ENCODE data around the gene EZH1. TPM values are rescaled to one million over a fixed set of nuclear protein-coding genes. Genes with fewer than 3 reads are reported as not detected.
"Not testable (repeated sequence)": the region's sequence is repeated elsewhere in the genome, so short reads cannot be mapped to it uniquely, and the experiment has no call there.

Gene EZH1
- total and polyA plus RNA-seq, 10 of the 15 experiments (the other 5 are each of a cell fraction or from before 2014, with no cell fraction given) = 6.1 to 43.3 (median 16.8) TPM

GRCh38 chr17:42742916-42743315, 1.9 kb downstream of the EZH1 start:
- POLR2A ChIA-PET = interaction anchor here (0.6 to 1.2 kb wide), 3 partner anchors 11 to 57 kb away, joined by 3 to 4 read pairs (median 3); no protein-coding TSS in a partner anchor
- H3K27me3 ChIP-seq (replicated peaks in 1 of 2; ENCODE audit: control insufficient read depth in 2 of 2, insufficient read depth in 2 of 2, low read length in 1 of 2); ATAC-seq; FAIRE-seq; H3K27ac ChIP-seq (ENCODE audit: control insufficient read depth, insufficient read depth); BruUV-seq (replicated peaks); H2AFZ ChIP-seq (ENCODE audit: control insufficient read depth, low read depth, low read length); H3K4me3 ChIP-seq; in situ Hi-C loops (cut with MboI); H3K4me2 ChIP-seq (ENCODE audit: control insufficient read depth, insufficient read depth); intact Hi-C loops (cut with micrococcal nuclease; ENCODE audit: unreplicated experiment); H3K9ac ChIP-seq (ENCODE audit: control insufficient read depth, insufficient read depth, low read length); H3K36me3 ChIP-seq (ENCODE audit: control insufficient read depth in 2 of 2, insufficient read depth in 2 of 2, low read length in 1 of 2); H4K20me1 ChIP-seq (ENCODE audit: control insufficient read depth, insufficient read depth); H3K9me3 ChIP-seq (replicated peaks; ENCODE audit: control insufficient read depth, insufficient read depth, low read length); DNase-seq (ENCODE audit: low read depth, low spot score); H3K4me1 ChIP-seq (ENCODE audit: control insufficient read depth, insufficient read depth, low read length): not testable (repeated sequence)
- 83% methylated on average over 10 of the region's 11 CpGs for WGBS (ENCODE audit: insufficient coverage, insufficient replicate concordance, low lambda C conversion rate, missing lambda C conversion rate)
- RAD21 ChIA-PET (ENCODE audit: unreplicated experiment) = interaction anchor here (1.1 to 2.2 kb wide), 3 partner anchors 21 to 256 kb away, joined by 3 to 8 read pairs (median 7); partner anchors contain the start of genes PSMC3IP and RPL27
- SMC1A ChIA-PET (ENCODE audit: uncharacterized antibody, unreplicated experiment) = interaction anchor here (0.6 to 1.9 kb wide), 5 partner anchors 16 to 165 kb away, joined by 3 to 7 read pairs (median 4); no protein-coding TSS in a partner anchor
- CTCF ChIA-PET = interaction anchor here (1.3 to 3.0 kb wide), 2 partner anchors 21 to 194 kb away, joined by 4 to 13 read pairs; no protein-coding TSS in a partner anchor
- H3K79me2 ChIP-seq (ENCODE audit: control insufficient read depth, insufficient read depth, low read length) = peaks cover 15% of the 10 kb centered on the region

DNA sequence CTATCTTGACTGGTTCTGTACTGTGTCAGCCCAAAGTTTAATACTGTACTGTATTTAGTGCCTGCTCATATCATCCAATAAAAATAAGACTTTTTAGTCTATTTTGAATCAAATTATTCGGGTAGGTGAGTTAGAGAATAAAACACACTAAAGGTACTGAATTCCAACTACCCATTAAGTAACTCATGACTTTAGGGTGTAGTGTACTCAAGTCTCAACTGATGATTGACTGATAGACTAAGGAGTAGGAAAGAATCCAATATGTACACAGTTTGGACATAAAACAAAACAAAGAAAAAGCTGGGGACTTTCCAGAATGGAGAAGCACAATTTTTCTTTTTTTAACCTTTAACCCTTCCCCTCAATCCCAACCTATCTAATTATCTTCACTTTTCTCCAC, 4.1 kb downstream of the EZH1 start:
- Histone ChIP-seq H3K4me3 (no peak overlapping the region), H3K4me1 (ENCODE audit: control insufficient read depth, insufficient read depth, low read length) (peaks cover 11% of the 10 kb centered on the region), H3K9ac (ENCODE audit: control insufficient read depth, insufficient read depth, low read length) (no peak overlapping the region), H3K79me2 (ENCODE audit: control insufficient read depth, insufficient read depth, low read length) (peaks cover 15% of the 10 kb centered on the region), H2AFZ (ENCODE audit: control insufficient read depth, low read depth, low read length) (no peak overlapping the region), H4K20me1 (ENCODE audit: control insufficient read depth, insufficient read depth) (no peaks in the 10 kb centered on the region), H3K27ac (ENCODE audit: control insufficient read depth, insufficient read depth) (no peak overlapping the region), H3K27me3 (replicated peaks in 1 of 2; ENCODE audit: control insufficient read depth in 2 of 2, insufficient read depth in 2 of 2, low read length in 1 of 2) (no peaks in the 10 kb centered on the region), H3K4me2 (ENCODE audit: control insufficient read depth, insufficient read depth) (no peak overlapping the region), H3K36me3 (ENCODE audit: control insufficient read depth in 2 of 2, insufficient read depth in 2 of 2, low read length in 1 of 2) (no peaks in the 10 kb centered on the region), H3K9me3 (replicated peaks; ENCODE audit: control insufficient read depth, insufficient read depth, low read length) (no peaks in the 10 kb centered on the region)
- CTCF ChIA-PET = interaction anchor here (1.4 kb wide), 1 partner anchor 9 kb away, joined by 6 read pairs; no protein-coding TSS in a partner anchor
- WGBS (ENCODE audit: insufficient coverage, insufficient replicate concordance, low lambda C conversion rate, missing lambda C conversion rate) = 91% methylated on average over 1 of the region's 1 CpG
- FAIRE-seq (no peak), DNase-seq (ENCODE audit: low read depth, low spot score) (no peak), ATAC-seq (no peak)
- BruUV-seq (replicated peaks) = no TSS peak
- RAD21 ChIA-PET (ENCODE audit: unreplicated experiment) = no interaction called here
- intact Hi-C loops (cut with micrococcal nuclease; ENCODE audit: unreplicated experiment) (no loop called here), in situ Hi-C loops (cut with MboI) (no loop called here)
- POLR2A ChIA-PET = no interaction called here
- SMC1A ChIA-PET (ENCODE audit: uncharacterized antibody, unreplicated experiment) = interaction anchor here (0.6 kb wide), 1 partner anchor 9 kb away, joined by 3 read pairs; no protein-coding TSS in a partner anchor
- TF ChIP-seq ZZZ3 (IDR thresholded peaks at IDR 0.05; ENCODE audit: control insufficient read depth, insufficient read length, low read depth) (no peak), ZNF622 (IDR thresholded peaks at IDR 0.05) (no peak), TARDBP (IDR thresholded peaks at IDR 0.05; ENCODE audit: borderline replicate concordance) (no peak), EED (IDR thresholded peaks at IDR 0.05; ENCODE audit: low read depth) (no peak), ZBTB11 (CRISPR knock-in tag; IDR thresholded peaks at IDR 0.05) (no peak)
- TF ChIP-seq, protein P1, sequence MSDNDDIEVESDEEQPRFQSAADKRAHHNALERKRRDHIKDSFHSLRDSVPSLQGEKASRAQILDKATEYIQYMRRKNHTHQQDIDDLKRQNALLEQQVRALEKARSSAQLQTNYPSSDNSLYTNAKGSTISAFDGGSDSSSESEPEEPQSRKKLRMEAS (IDR thresholded peaks at IDR 0.05; ENCODE audit: low read depth, low read length) = no peak
- TF ChIP-seq, protein P2, sequence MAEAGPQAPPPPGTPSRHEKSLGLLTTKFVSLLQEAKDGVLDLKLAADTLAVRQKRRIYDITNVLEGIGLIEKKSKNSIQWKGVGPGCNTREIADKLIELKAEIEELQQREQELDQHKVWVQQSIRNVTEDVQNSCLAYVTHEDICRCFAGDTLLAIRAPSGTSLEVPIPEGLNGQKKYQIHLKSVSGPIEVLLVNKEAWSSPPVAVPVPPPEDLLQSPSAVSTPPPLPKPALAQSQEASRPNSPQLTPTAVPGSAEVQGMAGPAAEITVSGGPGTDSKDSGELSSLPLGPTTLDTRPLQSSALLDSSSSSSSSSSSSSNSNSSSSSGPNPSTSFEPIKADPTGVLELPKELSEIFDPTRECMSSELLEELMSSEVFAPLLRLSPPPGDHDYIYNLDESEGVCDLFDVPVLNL (IDR thresholded peaks at IDR 0.05; ENCODE audit: low read depth, low read length) = no peak
- TF ChIP-seq, protein P3, sequence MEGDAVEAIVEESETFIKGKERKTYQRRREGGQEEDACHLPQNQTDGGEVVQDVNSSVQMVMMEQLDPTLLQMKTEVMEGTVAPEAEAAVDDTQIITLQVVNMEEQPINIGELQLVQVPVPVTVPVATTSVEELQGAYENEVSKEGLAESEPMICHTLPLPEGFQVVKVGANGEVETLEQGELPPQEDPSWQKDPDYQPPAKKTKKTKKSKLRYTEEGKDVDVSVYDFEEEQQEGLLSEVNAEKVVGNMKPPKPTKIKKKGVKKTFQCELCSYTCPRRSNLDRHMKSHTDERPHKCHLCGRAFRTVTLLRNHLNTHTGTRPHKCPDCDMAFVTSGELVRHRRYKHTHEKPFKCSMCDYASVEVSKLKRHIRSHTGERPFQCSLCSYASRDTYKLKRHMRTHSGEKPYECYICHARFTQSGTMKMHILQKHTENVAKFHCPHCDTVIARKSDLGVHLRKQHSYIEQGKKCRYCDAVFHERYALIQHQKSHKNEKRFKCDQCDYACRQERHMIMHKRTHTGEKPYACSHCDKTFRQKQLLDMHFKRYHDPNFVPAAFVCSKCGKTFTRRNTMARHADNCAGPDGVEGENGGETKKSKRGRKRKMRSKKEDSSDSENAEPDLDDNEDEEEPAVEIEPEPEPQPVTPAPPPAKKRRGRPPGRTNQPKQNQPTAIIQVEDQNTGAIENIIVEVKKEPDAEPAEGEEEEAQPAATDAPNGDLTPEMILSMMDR (IDR thresholded peaks at IDR 0.05 in 2 of 3, conservative IDR thresholded peaks at IDR 0.05 in 1 of 3; ENCODE audit: control insufficient read depth in 2 of 3, extremely low read depth in 1 of 3, insufficient read depth in 1 of 3, low read depth in 3 of 3, low read length in 3 of 3) = no peak

All from GM12878 (cell line).